Dendritic cell treated with granulocyte-macrophage colony-stimulating factor and Interleukin-4, amounts not matched to agents 40 ng/mL and 50 ng/mL, for 4 days (primary cell): Measurements from ENCODE around the gene CSNK2A2.

Experiments used
- H3K27ac Mint-ChIP-seq: one replicate; pipeline ENCODE4 v1.8.0; 2022; ENCODE audit warnings: mild to moderate bottlenecking, mixed read lengths
- H3K27me3 Mint-ChIP-seq: one replicate; pipeline ENCODE4 v1.8.0; 2022; ENCODE audit warnings: mild to moderate bottlenecking, mixed read lengths
- H3K36me3 Mint-ChIP-seq: one replicate; pipeline ENCODE4 v1.8.0; 2022; ENCODE audit warnings: low read depth, mixed read lengths
- H3K4me1 Mint-ChIP-seq: one replicate; pipeline ENCODE4 v1.8.0; 2022; ENCODE audit warnings: low read depth, mixed read lengths
- H3K4me3 Mint-ChIP-seq: one replicate; pipeline ENCODE4 v1.8.0; 2022; ENCODE audit warnings: mild to moderate bottlenecking, moderate library complexity, mixed read lengths
- H3K9me3 Mint-ChIP-seq: one replicate; pipeline ENCODE4 v1.8.0; 2022; ENCODE audit warnings: mixed read lengths
- intact Hi-C: fragments of 100-400 bp; cut with micrococcal nuclease; formaldehyde crosslinking; loops from one replicate; pipeline ENCODE4 v1.15.0; 2022

The CSNK2A2 gene

GRCh38 chr16:58187665-58188421 lies 10.1 kb downstream of the CSNK2A2 start:
- no peak overlapping the region for H3K4me3 Mint-ChIP-seq
- H3K36me3 Mint-ChIP-seq, result peaks cover 100% of the 10 kb centered on the region
- no peaks in the 10 kb centered on the region for H3K4me1 Mint-ChIP-seq
- intact Hi-C loops, result loop anchor here (5.0 kb wide), 1 partner anchor 51 kb away; no protein-coding TSS in a partner anchor
- no peaks in the 10 kb centered on the region for H3K9me3 Mint-ChIP-seq
- H3K27ac Mint-ChIP-seq, result no peak overlapping the region
- no peaks in the 10 kb centered on the region for H3K27me3 Mint-ChIP-seq

DNA sequence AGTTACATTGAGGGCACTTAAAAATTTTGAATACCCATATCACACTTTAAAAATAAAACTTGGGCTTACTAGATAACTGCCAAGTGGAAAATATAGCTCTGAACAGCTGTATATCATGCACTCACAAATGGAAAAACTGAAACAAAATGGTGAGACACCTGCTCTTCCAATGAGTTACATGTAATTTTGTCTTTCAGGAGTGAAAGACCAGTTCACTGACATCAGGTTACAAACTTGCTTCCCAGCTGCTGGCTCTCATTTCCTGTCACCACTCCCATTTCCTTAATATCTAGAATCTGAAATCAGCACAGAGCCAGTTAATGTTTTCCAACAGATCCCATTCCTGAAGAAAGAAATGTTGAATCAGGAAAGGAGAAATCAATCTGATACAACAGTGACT lies 10.8 kb downstream of the CSNK2A2 start:
- Mint-ChIP-seq H3K27ac (no peak overlapping the region), H3K9me3 (no peaks in the 10 kb centered on the region), H3K4me3 (no peak overlapping the region), H3K4me1 (no peaks in the 10 kb centered on the region), H3K27me3 (no peaks in the 10 kb centered on the region), H3K36me3 (peaks cover 100% of the 10 kb centered on the region)
- intact Hi-C loops, result loop anchor here (5.0 kb wide), 1 partner anchor 50 kb away; no protein-coding TSS in a partner anchor

DNA sequence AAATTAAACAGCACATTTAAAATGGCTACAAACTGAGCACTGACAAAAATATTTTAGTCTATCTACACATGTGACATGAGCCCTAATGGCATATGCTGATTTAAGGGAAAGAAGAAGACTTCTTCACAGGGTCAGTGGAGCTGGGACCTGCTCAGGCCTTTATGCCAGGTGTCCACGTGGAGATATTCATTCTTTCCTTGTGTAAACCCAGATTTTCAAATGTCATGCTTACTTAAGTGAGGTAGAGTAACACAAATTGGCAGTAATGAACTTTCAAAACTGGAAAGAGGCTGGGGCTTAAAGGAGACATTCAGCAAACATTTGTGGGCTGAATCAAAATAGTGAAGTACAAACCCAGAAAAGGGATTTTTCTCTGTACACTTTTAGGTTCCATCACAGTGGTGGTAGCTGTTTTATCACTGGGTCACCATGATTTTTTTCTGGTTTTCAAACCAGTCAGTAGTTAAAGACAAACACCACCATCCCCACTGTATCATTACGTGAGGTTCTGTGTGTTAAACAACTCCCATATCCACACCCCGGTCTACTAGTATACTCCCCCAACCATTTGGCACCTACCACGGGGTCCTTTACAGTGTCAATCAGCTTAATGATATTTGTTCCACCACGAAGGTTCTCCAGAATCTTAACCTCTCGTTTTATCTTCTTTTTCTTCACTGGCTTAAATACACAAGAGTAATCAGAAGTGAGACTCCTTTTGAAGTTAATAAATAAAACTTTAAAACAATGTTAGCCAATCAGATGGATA lies 11.5 kb downstream of the CSNK2A2 start:
- Mint-ChIP-seq H3K4me3 (no peak overlapping the region), H3K27me3 (no peaks in the 10 kb centered on the region), H3K9me3 (no peaks in the 10 kb centered on the region), H3K36me3 (peaks cover 100% of the 10 kb centered on the region), H3K4me1 (no peaks in the 10 kb centered on the region), H3K27ac (no peak overlapping the region)
- intact Hi-C loops, result loop anchor here (5.0 kb wide), 1 partner anchor 49 kb away; no protein-coding TSS in a partner anchor

GRCh38 chr16:58177353-58177710 lies 20.6 kb downstream of the CSNK2A2 start:
- Mint-ChIP-seq H3K9me3 (no peaks in the 10 kb centered on the region), H3K27ac (no peak overlapping the region), H3K27me3 (no peaks in the 10 kb centered on the region), H3K36me3 (peaks cover 97% of the 10 kb centered on the region), H3K4me3 (no peak overlapping the region), H3K4me1 (peaks cover 6% of the 10 kb centered on the region)
- intact Hi-C loops, result no loop called here

- Mint-ChIP-seq H3K4me1 (peaks cover 6% of the 10 kb centered on the region), H3K27ac (no peak overlapping the region), H3K27me3 (no peaks in the 10 kb centered on the region), H3K9me3 (no peaks in the 10 kb centered on the region), H3K4me3 (no peak overlapping the region), H3K36me3 (peaks cover 95% of the 10 kb centered on the region)
- intact Hi-C loops, result no loop called here
These were observed 21.1 kb downstream of the CSNK2A2 start for GRCh38 chr16:58176608-58177352.

GRCh38 chr16:58170223-58170622 lies 27.7 kb downstream of the CSNK2A2 start:
- Mint-ChIP-seq H3K4me3 (no peak overlapping the region), H3K27me3 (no peaks in the 10 kb centered on the region), H3K27ac (no peak overlapping the region), H3K9me3 (no peaks in the 10 kb centered on the region), H3K4me1 (no peaks in the 10 kb centered on the region), H3K36me3 (peaks cover 95% of the 10 kb centered on the region)
- intact Hi-C loops, result no loop called here

- H3K36me3 Mint-ChIP-seq, result peaks cover 80% of the 10 kb centered on the region
- no peak overlapping the region for H3K4me3 Mint-ChIP-seq
- intact Hi-C loops, result no loop called here
- H3K4me1 Mint-ChIP-seq, result no peaks in the 10 kb centered on the region
- no peaks in the 10 kb centered on the region for H3K9me3 Mint-ChIP-seq
- no peaks in the 10 kb centered on the region for H3K27me3 Mint-ChIP-seq
- H3K27ac Mint-ChIP-seq, result no peak overlapping the region
These were observed 37.1 kb downstream of the CSNK2A2 start for GRCh38 chr16:58160855-58161254.

DNA sequence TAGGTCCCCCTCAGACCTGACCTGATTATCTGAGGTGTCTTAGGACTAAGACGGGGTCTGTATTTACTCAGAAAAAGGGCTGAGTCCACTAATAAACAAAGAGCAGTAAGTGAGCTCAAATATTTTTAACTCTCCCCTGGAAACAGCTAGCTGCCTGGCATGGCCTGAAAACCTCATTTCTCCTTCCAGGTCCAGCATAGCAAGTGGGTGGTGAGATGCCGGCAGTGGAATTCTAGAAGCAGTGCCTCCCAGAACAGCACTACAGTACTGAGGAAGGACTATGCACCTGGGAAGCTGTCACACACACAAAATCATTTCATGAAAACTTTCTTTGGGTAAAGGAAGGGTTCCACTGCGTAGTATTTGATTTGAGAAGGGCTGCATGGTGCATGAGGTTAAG lies 39.2 kb downstream of the CSNK2A2 start:
- Mint-ChIP-seq H3K4me1 (no peaks in the 10 kb centered on the region), H3K27me3 (no peaks in the 10 kb centered on the region), H3K4me3 (no peak overlapping the region), H3K27ac (no peak overlapping the region), H3K9me3 (no peaks in the 10 kb centered on the region), H3K36me3 (peaks cover 58% of the 10 kb centered on the region)
- intact Hi-C loops, result no loop called here

- Mint-ChIP-seq H3K9me3 (no peaks in the 10 kb centered on the region), H3K36me3 (peaks cover 51% of the 10 kb centered on the region), H3K27ac (no peak overlapping the region), H3K4me1 (no peaks in the 10 kb centered on the region), H3K27me3 (no peaks in the 10 kb centered on the region), H3K4me3 (no peak overlapping the region)
- intact Hi-C loops, result no loop called here
These were observed 39.9 kb downstream of the CSNK2A2 start for GRCh38 chr16:58157951-58158540.

DNA sequence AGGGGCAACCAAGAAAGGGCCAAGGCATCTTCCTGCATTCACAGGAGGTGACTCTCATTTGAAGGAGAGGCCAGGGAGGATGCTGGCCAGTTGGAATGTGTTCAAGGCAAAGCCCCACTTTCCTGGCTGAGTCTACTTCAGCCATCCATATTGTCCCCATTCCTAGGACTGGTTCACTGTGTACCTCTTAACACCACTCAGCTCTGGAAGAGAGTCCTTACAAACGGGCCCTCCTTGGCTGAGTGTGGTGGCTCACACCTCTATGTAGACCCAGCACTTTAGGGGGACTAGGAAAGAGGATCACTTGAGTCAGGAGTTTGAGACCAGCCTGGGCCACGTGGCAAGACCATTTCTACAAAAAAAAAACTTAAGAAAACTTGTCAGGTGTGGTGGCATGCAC lies 40.7 kb downstream of the CSNK2A2 start:
- H3K27ac Mint-ChIP-seq, result no peak overlapping the region
- H3K36me3 Mint-ChIP-seq, result peaks cover 45% of the 10 kb centered on the region
- H3K4me3 Mint-ChIP-seq, result no peak overlapping the region
- no peaks in the 10 kb centered on the region for H3K27me3 Mint-ChIP-seq
- H3K4me1 Mint-ChIP-seq, result no peaks in the 10 kb centered on the region
- intact Hi-C loops, result no loop called here
- no peaks in the 10 kb centered on the region for H3K9me3 Mint-ChIP-seq

- no peaks in the 10 kb centered on the region for H3K4me1 Mint-ChIP-seq
- peaks cover 32% of the 10 kb centered on the region for H3K36me3 Mint-ChIP-seq
- H3K9me3 Mint-ChIP-seq, result no peaks in the 10 kb centered on the region
- H3K4me3 Mint-ChIP-seq, result no peak overlapping the region
- no peak overlapping the region for H3K27ac Mint-ChIP-seq
- intact Hi-C loops, result no loop called here
- no peaks in the 10 kb centered on the region for H3K27me3 Mint-ChIP-seq
These were observed 42.1 kb downstream of the CSNK2A2 start for GRCh38 chr16:58155839-58156238.

GRCh38 chr16:58154345-58154744 lies 43.6 kb downstream of the CSNK2A2 start:
- Mint-ChIP-seq H3K27ac (no peak overlapping the region), H3K4me1 (no peaks in the 10 kb centered on the region), H3K4me3 (no peak overlapping the region), H3K9me3 (no peaks in the 10 kb centered on the region), H3K27me3 (no peaks in the 10 kb centered on the region), H3K36me3 (peaks cover 17% of the 10 kb centered on the region)
- intact Hi-C loops, result no loop called here

- H3K4me3 Mint-ChIP-seq, result no peak overlapping the region
- no peaks in the 10 kb centered on the region for H3K9me3 Mint-ChIP-seq
- H3K27me3 Mint-ChIP-seq, result no peaks in the 10 kb centered on the region
- intact Hi-C loops, result no loop called here
- no peaks in the 10 kb centered on the region for H3K4me1 Mint-ChIP-seq
- no peaks in the 10 kb centered on the region for H3K36me3 Mint-ChIP-seq
- no peak overlapping the region for H3K27ac Mint-ChIP-seq
These were observed 45.5 kb downstream of the CSNK2A2 start for GRCh38 chr16:58152246-58152868.
